GM12801 (cell line): ENCODE data around the gene PPP1R9A.

Experiments
- CTCF ChIP-seq: IDR thresholded peaks from one replicate; pipeline ENCODE4 v1.5.1; 2011; ENCODE audit warnings: control low read depth; ENCODE audit not compliant: insufficient read length; ENCODE audit errors: extremely low read depth

The PPP1R9A gene

DNA sequence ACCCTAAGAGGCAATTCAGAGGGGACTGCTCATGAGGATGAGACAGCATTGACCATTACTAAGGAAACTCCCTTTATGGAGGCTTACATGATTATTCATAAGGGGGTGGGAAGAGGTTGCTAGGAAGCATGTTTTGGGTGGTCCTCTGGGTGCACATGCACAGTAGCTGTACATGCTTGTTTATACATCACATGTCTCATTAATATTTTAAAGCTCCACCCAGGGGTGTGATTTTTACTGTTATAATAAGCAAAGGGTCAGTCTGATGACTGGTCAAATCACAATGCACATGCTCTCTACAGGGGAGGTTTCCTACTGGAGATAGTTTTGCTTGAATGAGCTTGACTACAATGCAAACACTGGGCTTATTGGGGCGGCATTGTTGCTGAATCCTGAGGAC is 23.8 kb upstream of the PPP1R9A start:
- TF ChIP-seq CTCF, result no peak

GRCh38 chr7:94888551-94888950 is 18.8 kb upstream of the PPP1R9A start:
- no peak for TF ChIP-seq CTCF

DNA sequence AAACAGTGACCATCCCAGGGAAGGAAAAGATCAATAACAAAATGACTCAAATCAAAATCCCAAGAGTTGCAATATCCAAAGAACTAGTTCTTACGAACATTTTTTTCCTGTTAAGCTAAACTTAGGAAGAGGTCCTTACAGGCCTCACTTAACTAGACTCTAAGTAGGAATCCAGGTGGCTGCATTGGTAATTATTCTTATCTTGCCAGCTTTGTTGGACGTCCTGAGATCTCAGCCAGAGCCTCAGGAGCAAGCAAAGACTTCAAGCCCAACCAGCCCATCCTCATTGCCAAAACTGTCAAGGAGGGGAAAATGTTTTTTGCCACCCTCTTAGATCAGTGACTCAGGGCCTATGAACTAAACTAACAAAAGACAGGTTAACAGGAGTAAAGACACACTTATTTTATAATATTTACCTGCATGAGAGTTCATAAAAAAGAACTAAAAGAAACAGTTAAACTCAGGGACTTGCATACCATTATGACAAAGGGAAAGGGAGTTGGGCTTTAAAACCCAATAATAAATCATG is 18.3 kb upstream of the PPP1R9A start:
- no peak for TF ChIP-seq CTCF

DNA sequence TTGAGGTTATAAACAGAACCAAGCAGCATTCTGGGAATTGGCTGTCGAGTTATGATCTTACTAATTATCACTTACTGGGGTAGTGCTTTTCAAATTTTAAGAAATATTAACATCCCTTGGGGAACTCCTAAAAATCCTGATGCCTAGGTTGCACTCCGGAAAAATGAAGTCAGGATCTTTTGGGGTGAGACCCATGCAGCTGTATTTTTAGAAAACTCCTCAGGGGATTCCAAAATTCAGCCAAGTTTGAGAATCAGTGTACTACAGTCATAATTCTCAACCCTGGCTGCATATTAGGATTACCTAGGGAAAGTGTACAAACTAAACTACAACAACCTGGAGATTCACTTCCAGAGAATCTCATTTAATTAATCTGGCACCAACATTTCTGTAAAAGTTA is 17.2 kb upstream of the PPP1R9A start:
- no peak for TF ChIP-seq CTCF

DNA sequence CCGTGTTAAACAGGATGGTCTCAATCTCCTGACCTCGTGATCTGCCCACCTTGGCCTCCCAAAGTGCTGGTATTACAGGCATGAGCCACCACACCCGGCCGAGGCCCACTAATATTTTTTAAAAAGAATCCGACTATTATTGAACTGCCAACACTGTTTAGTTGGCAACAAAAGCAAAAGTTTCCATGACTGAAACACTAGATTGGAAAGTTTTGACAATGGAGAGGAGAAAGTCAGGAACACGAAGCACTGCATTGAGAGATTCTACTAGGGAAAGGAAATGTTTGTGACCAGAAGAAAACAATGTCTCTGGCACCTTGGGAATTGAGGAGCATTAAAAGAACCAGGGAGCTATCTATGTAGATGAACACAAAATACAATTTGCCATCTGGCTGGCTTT is 13.7 kb upstream of the PPP1R9A start:
- no peak for TF ChIP-seq CTCF

- TF ChIP-seq CTCF, result no peak
Observed at GRCh38 chr7:94897541-94897940, 9.9 kb upstream of the PPP1R9A start.

DNA sequence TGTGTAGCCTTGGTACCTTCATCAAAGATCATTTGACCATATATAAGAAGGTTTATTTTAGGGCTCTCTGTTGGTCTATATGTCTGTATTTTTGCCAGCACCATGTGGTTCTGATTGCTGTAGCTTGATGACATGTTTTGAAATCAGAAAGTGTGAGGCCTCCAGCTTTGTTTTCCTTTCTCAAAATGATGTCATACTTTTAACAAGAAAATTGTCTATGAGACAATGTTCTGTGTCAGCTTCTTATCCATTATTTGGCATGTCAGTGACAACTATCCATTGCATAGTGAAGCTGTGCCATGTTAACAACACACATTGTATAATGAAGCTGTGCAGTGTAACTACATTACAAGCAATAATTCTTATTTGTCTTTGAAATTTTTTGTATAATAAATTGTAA is 9.1 kb upstream of the PPP1R9A start:
- no peak for TF ChIP-seq CTCF

DNA sequence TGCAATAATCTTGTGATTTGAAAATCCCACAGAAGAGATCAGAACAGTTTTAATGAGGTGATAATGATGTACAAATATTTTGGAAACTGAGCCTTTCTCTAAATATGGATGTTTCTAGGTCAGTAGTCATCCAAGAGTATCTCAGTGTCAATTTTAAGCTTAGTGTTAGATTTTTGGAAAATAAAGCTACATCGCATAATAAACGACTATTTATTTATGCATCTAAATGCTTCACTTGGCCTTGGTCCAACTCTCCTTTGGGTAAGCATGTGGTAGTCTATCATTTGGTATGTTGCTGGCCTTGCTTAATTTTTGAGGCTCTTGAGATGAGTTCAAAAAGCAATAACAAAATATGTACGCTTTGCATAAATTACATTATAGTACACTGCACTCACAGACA is 5.4 kb upstream of the PPP1R9A start:
- TF ChIP-seq CTCF, result no peak
